NCI-H1436 (cell line): ENCODE data around the gene BTN1A1.
"Not testable (repeated sequence)": the region's sequence is repeated elsewhere in the genome, so short reads cannot be mapped to it uniquely, and the experiment has no call there.

ENCODE experiments used
- DNase-seq: peaks from one replicate; lab custom pipeline; 2025; lab: John Stamatoyannopoulos, UW

Gene BTN1A1

GRCh38 chr6:26516481-26517427, 16.7 kb downstream of the BTN1A1 start:
- DNase-seq: no peak

GRCh38 chr6:26519359-26519758, 19.3 kb downstream of the BTN1A1 start:
- no peak for DNase-seq

DNA sequence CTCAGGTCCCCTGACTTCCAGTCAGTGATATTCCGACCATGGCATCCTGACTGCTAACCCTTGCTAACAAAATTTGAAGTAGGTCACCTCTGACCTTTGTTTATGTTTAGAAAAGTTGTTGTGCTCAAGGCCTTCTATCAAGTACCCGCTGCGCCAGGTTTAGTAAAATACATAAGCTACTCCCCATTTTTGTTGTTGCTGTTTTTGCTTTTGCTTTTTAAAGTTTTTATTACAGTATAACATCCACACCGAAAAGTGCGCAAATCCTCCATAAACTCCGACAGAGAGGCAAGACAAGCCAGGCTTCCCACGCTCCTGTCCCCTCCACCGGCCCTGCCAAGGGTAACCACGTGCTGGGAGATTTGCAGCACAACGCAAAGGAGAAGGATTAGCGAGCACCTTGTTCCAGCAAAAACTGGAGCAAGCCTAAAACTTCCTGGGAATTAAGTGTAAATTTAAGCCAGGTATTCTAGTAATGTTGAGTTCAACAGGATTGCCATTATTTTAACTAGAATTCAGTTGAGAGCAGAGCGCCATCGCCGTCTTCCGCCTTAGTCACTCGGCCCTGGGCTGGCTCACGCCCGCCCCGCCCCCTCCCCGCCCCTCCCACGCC, 20.2 kb downstream of the BTN1A1 start:
- DNase-seq: no peak

GRCh38 chr6:26520850-26521599, 20.9 kb downstream of the BTN1A1 start:
- DNase-seq: peak; percentile 80

GRCh38 chr6:26521600-26522391, 21.7 kb downstream of the BTN1A1 start:
- no peak for DNase-seq

DNA sequence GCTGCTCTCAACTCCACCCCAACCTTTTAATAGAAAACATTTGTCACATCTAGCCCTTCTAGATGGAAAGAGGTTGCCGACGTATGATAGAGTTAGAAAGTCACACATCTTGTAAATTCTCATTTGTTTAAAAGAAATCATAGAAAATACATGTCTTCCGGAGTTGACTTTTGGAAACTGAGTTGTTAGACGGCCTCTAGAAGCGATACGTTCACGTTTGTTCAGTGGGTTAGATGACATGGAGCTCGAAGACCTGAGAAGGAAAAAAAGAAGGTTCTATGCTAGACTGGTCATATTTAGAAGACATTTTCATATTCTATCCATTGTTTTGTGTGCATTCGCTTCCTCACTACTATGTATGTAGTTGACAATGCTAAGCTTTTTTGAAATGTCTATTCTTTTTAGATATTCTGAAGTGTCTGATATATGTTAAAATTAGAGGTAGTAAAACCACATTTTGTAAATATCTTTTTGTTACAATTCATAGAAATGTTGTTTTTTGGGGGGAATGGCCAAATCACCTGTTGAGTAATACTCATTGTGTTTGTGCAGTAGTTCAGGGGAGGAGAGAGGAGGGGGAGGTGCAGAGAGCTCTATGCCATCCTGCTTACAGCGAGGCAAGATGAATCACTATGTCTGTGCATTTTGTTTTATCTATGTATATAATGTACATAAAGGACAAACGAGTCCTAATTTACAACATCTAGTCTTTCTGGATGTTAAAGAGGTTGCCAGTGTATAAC, 22.6 kb downstream of the BTN1A1 start:
- not testable (repeated sequence) for DNase-seq

- not testable (repeated sequence) for DNase-seq
Observed at GRCh38 chr6:26524314-26524713, 24.2 kb downstream of the BTN1A1 start.

DNA sequence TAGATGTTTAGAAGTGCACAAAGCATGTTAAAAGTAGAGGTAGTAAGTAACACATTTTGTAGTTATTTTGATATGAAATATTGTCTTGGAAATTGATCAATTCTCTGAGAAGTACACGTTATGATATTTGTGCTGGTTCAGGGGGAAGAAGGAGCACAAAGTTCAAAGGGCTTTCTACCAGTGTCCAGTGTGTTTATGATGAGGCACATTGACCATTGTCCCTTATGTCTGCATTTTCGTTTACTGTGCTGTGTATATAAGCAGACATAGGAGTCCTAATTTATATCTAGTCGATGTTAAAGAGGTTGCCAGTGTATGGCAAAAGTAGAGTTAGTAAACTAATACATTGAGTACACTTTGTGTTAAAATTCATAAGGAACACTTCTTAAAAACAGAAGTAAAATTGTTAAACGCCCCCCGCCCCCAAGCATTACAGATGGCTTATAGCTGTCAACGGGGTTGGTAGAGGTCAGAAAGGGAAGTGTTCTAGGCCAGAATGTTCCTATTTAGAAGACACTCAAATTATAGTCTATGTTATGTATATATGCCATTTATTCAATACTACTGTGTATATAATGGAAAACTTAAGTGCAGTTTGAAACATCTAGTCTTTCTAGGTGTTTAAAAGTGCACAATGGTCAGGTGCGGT, 24.7 kb downstream of the BTN1A1 start:
- DNase-seq: no peak

GRCh38 chr6:26525838-26526237, 25.7 kb downstream of the BTN1A1 start:
- no peak for DNase-seq

DNA sequence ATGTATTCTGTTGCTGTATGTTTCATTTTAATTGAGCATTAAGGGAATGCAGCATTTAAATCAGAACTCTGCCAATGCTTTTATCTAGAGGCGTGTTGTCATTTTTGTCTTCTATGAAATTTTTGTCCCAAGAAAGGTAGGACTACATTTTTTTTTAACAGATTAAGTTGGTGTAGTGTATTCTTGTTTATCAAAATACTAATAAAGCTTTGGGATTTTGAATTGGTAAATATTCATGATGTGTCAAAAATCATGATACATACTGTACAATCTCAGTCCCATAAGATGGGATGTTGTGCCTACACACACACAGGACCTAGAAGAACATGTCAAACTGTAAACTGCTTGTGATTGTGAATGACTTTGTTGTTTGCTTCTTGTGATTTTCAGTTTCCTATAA, 26.8 kb downstream of the BTN1A1 start:
- DNase-seq: no peak

- DNase-seq: no peak
Observed at GRCh38 chr6:26530203-26530602, 30.1 kb downstream of the BTN1A1 start.

GRCh38 chr6:26531897-26532296, 31.8 kb downstream of the BTN1A1 start:
- no peak for DNase-seq

DNA sequence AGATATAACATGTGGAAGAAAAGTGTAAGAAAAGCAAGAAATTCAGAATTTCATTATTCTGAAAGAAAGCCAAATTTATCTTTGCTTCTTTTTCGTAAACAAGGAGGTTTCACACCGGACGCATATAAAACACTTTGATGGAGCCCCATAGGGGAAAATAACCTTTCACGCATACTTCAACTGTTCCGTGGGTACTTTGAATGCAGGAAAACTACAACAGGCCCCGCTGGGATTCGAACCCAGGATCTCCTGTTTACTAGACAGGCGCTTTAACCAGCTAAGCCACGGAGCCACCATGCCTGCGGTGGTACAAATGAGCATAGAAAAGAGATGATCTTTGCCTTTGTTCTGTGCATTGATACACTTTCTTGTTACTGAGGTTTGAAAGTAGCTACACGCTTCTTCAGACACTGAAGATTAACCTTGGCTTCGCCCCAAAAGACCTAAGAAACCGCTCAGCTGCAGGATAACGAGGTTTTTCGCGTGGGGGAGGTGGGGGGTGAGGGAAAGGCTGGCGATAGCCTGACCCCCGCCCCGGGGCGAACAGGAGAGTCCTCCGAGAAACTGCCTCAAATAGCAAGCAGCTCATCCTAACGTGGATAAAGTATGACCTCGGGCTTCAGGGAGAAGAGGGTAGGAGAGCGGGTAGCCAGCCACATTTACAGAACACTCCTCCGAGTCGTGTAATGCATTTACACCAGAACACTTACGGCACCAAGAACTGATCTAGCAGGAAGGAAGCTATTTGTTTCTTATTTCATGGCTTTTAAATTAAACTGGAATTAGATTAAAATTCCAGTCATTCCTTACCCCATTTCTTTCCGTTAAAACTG, 32.8 kb downstream of the BTN1A1 start:
- DNase-seq: peak; percentile 81

DNA sequence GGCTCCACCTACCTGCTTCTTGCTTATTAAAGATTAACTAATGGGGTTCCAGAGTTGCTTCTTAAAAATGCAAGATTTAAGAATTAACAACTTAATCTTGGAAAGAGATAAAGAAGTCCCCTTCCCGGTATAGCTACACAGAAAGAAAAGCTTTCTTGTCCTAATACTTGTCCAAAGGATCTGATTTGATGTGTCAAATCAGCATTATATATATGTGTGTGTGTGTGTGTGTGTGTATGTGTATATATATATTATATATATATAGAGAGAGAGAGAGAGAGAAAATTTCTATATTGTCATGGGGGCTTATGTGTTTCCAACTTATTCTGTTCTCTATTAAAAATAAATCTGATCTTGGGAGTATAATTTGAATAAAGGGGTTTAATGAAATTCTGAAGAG, 33.4 kb downstream of the BTN1A1 start:
- DNase-seq: no peak

DNA sequence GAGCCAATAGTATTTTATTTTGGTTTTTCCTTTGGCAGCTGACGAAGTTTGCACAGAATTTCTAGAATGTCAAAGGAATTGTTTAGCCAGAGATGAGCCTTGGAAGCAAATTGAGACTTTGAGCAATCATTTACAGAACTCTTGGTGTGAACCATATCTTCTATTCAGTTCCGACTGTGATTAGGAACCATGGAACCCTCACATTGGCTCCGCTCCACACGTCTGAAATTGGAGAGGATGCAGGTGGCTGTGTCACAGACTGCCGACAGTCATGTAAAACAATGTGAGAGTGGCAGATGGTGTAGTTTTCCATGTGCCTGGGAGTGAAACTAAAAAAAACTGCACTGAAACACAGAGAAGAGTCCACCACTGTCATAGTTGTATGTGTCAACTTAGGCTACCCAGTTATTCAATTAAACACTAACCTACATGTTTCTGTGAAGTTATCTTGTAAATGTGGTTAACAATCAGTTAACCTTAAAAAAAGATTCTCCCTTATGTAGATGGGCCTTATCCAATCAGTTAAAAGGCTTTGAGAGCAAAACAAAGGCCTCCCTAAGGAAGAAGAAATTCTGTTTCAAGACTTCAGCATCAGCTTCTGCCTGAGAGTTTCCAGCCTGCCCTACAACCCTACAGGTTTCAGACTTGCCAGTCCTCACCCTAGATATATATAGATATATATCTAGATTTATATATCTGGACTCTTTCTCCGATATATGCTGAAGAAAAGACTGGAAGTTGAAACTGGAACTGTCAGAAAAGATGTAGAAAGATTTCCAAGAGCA, 34.8 kb downstream of the BTN1A1 start:
- no peak for DNase-seq

- no peak for DNase-seq
Observed at GRCh38 chr6:26536571-26537159, 36.6 kb downstream of the BTN1A1 start.

GRCh38 chr6:26537160-26537845, 37.2 kb downstream of the BTN1A1 start:
- DNase-seq: peak; percentile 88
